GM18499 (cell line): Measurements from ENCODE around the gene OXCT2.
"Not testable (repeated sequence)": the region's sequence is repeated elsewhere in the genome, so short reads cannot be mapped to it uniquely, and the experiment has no call there.

Experiments
- ATAC-seq: cut with Tn5 transposase; IDR thresholded peaks from one replicate; pipeline ENCODE4 v1.9.1; 2021; ENCODE audit warnings: moderate number of reproducible peaks; ENCODE audit not compliant: insufficient read depth, unreplicated experiment

Gene OXCT2

DNA sequence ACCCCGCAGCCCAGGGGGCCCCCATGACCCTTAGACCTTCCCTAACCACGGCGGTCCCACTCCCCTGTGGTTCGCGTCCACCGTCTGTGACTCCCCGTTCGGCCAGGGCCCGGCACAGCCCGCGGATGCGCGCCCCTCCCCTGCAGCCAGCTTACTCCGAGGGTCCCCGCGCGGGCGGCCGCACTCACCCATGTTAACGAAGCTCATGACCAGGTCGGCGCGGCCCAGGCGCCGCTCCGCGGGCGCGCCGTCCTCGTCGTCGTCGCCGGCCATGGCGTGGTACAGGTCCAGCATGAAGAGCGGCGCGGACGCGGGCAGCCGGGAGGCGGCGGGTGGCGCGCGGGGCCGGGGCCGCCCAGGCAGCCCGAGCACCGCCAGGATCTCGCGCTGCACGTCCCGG lies 16.8 kb upstream of the OXCT2 start:
- ATAC-seq: not testable (repeated sequence)

DNA sequence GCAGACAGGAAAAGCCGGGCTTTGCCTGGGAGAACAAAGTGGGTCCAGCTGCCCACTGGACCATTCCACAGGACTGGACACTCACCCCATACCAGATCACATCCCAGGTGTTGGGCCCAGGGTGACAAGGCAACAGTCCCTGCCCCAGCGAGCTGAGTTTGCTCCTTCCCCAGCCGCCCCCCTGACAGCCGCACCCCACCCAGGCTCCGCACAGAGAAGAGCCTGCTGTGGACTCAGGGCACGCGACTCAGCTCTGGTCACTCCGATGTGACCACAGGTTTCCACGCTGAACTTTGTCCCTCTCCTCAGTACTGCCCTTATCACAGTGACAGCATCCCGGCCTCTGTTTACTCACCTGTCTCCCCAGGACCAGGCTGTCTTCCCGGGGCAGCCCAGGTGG lies 16.3 kb upstream of the OXCT2 start:
- ATAC-seq: no peak

GRCh38 chr1:39787108-39787375 lies 15.9 kb upstream of the OXCT2 start:
- ATAC-seq: not testable (repeated sequence)

GRCh38 chr1:39786303-39787107 lies 15.4 kb upstream of the OXCT2 start:
- ATAC-seq: not testable (repeated sequence)

GRCh38 chr1:39782685-39783084 lies 11.5 kb upstream of the OXCT2 start:
- ATAC-seq: not testable (repeated sequence)

- no peak for ATAC-seq
Observed at GRCh38 chr1:39782103-39782502, 11.0 kb upstream of the OXCT2 start.

- no peak for ATAC-seq
Observed at GRCh38 chr1:39781349-39781715, 10.2 kb upstream of the OXCT2 start.

DNA sequence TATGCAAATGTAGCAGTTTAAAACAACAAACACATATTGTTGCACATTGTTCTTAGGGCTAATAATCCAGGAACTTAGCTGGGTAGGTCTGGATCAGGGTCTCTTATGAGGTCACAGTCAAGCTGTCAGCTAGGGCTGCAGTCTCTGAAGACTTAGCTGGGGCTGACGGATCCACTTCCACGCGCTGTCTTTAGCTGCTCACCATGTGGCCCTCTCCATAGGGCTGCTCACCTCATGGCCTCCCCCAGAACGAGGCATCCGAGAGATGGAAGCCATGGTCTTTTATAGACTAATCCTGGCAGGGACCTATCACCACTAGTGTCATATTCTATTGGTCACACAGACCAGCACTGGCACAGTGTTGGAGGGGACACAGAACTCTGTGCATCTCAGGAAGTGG lies 8.7 kb upstream of the OXCT2 start:
- ATAC-seq: no peak

GRCh38 chr1:39779137-39779536 lies 8.0 kb upstream of the OXCT2 start:
- no peak for ATAC-seq

DNA sequence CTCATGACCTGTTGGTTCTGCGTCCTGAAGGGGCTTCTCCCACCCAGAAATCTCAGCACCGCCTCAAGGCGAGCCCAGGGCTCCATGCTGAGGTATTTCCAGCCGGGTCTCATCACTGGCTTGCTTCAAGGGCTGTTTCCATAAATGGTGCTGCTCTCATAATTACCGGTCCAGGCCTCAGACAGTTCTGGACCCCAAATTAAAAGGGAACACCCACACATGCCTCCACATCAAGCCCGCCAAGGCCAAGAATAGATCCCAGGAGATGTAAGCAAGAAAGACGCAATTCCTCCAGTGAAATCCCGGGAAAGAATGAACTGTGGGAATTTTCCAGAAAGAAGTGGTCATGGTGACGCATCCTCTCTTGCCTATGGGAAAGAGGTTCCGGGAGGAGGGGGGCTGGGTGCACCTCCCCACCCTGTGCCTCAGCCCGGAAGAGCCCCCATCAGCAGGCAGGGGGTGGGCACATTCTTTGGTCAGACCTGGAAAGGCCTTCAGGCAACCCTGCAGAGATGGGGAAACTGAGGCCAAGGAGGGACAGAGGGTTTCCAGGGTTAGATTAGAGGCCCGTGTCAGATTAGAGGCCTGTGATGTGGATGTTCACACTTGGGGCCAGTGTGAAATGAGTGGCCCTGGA lies 7.4 kb upstream of the OXCT2 start:
- ATAC-seq: not testable (repeated sequence)

DNA sequence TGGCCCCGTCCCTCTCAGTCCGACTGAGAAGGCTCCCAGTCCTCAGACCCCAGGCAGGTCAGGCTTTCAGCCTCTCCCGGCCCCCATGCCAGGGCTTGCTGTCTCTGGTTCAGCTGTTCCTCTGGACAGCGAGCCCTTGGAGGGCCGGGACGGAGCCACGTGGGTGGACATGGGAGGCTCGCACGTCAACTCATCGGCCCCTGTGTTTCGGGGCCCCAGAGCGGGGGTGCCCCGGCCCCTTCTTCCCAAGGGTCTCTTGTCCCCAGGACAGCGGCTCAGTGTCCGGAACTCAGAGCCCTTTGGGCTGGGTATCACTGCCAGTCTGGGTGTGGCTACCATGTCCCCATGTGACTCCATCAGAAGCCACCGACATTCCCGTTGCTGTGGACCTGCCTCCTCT lies 6.7 kb upstream of the OXCT2 start:
- not testable (repeated sequence) for ATAC-seq

DNA sequence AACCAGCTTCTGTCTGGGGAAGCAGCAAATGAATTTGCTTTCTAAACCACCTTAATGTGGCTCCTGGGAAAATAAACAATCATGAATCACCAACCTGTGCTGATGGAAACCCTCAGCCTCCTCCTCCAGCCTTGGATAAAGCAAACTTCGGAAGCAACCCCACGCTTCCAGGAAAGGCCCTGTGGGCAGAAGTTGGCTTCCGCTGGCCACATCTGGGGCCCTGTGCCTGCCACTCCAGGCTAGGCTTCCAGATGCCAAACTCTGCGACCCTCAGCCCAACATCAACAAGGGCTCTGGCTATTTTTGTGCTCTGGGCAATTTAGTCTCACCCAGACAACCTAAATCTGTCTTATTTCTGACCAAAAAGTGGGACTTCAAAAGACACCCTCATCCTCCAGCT lies 6.2 kb upstream of the OXCT2 start:
- no peak for ATAC-seq

- no peak for ATAC-seq
Observed at GRCh38 chr1:39776886-39777285, 5.7 kb upstream of the OXCT2 start.

GRCh38 chr1:39776400-39776713 lies 5.2 kb upstream of the OXCT2 start:
- ATAC-seq: no peak

DNA sequence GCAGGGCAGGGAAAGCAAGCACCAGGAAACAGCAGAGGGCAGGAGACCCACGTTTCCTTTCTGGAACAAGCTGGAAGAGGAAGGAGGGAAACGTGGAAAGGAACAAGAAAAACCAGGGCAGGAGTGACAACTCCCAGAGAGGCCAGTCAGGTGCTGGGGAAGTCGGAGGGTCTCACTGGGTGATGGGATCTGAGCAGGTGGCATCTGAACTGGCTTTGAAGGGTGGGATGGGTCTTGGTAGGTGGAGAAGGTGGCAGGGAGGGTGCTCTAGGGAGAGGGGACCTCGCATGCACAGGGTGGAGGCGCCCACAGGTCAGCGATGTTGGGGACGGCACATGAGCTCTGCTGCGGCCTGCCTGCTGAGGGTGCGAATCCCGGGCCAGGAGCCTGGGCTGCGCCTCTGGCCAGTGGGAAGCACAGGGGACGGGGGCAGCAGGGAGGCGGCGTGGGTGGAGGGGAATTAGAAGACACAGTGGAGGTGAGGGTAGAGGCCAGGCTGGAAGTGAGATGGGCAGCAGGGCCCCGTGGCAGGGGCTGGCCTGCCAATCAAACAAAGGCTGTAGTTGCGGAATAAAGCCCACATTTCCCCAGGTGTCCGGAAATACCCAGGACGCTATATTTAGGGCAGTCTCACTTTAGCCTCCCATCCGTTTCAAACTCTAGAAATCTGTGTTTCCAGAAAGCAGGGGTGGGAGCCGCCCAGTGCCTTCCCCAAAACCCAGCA lies 4.7 kb upstream of the OXCT2 start:
- not testable (repeated sequence) for ATAC-seq

DNA sequence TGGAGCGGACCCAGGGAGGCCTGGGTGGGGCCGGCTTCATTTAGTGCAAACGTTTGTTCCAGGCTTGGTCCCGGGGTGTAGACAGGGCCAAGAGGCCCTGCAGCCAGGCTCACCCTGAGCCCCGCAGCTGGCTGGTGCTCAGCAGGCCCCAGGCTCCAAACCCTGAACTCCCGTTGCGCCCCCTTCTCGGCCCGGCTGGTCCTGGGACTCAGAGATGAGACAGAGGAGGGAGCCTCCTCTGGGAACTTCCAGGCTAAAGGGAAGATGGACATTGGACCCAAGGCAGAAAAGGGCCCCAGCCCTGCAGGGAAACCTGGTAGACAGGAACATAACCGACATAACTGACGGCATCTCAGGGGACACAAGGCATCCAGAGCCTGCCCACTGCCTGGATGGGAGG lies 4.0 kb upstream of the OXCT2 start:
- ATAC-seq: not testable (repeated sequence)

GRCh38 chr1:39773369-39773979 lies 2.3 kb upstream of the OXCT2 start:
- not testable (repeated sequence) for ATAC-seq

- not testable (repeated sequence) for ATAC-seq
Observed at GRCh38 chr1:39770100-39771021, 787 bp downstream of the OXCT2 start.

DNA sequence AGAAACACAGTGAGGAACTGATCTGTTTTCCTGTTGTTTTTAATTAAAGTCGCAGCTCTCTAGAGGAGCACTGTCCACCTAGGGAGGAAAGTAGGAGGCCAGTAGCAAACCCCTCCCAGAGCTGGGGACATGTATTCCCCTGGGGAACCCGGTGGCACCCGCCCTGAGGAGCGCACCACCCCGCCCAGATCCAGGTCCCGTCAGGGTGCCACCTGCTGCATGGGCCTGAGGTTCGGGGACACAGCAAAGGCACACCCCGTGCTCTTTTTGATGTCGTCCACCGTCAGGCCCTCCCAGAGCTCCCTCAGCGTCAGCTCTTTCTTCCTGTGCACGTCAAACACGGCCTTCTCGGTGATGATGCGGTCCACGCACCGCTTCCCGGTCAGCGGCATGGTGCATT lies 1.6 kb downstream of the OXCT2 start:
- ATAC-seq: not testable (repeated sequence)

DNA sequence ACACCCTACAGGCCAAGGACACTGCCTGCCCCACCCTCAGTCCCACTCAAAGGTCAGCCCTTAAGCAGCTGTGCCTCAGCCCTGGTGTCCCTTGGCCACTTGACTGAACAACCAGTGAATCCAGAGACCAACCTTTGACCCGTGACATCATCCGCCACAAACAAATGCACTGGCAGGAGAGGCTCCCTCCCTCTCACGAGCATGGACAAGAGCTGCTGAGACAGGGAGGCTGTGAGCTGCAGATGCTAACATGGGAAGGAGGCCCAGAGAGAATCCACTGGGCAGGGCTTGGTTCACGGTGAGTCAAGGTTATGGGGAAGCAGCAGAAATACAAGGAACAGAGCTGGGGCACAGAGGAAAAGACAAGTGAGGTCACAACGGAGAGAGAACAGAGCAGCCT lies 4.7 kb downstream of the OXCT2 start:
- ATAC-seq: not testable (repeated sequence)
